HCT116 (cell line): ENCODE data around the gene CHRNB2. TPM values are rescaled to one million over a fixed set of nuclear protein-coding genes. Genes with fewer than 3 reads are reported as not detected.

Experiments
- ATAC-seq: fragments of 200-7000 bp; cut with Tn5 transposase; 2 replicates; pipeline ENCODE4 v1.9.1; 2020; ENCODE audit warnings: mild to moderate bottlenecking, moderate library complexity
- BruUV-seq: library from RNA; stranded (reverse); fragments of 400-500 nt; replicated peaks from 2 replicates; lab custom pipeline; 2021; lab: Mats Ljungman, UMichigan
- CTCF ChIA-PET: fragments of 300-600 bp; sonication (Branson Sonifier 250); formaldehyde crosslinking; loops from one replicate; lab custom pipeline; 2021; ENCODE audit warnings: antibody characterized with exemption; lab: Charles Lee
- POLR2A ChIA-PET: fragments of 300-600, 350-600 bp; sonication (Branson Sonifier 250); formaldehyde crosslinking; loops from one replicate; lab custom pipeline; 2021; ENCODE audit warnings: antibody characterized with exemption; lab: Charles Lee
- RAD21 ChIA-PET, 2 experiments: fragments of 300-600 bp; sonication (Branson Sonifier 250); formaldehyde crosslinking; loops; one replicate each; lab custom pipeline; 2023; ENCODE audit warnings: low total read pairs in 2 of 2; ENCODE audit not compliant: uncharacterized antibody in 2 of 2, unreplicated experiment in 2 of 2, low non-redundant PET in 1 of 2; lab: Charles Lee
- DNase-seq: peaks from one replicate; pipeline ENCODE4 v3.0.0-alpha.2; 2010; ENCODE audit warnings: low read depth, low spot score
- H2AFZ ChIP-seq: fragments of 200-600 bp; shearing (Covaris generic), sonication (generic); 2 replicates; pipeline ENCODE4 v1.6.1; 2017; ENCODE audit warnings: low read depth, mixed run types, mixed read lengths, antibody characterized with exemption, low read length; ENCODE audit not compliant: poor library complexity, severe bottlenecking
- H3K27ac ChIP-seq: 2 replicates; pipeline ENCODE4 v1.5.1; 2012; ENCODE audit warnings: low read depth, low read length
- H3K27me3 ChIP-seq: fragments of 200-600 bp; sonication (generic); 2 replicates; pipeline ENCODE4 v1.6.1; 2016; ENCODE audit warnings: mixed run types, low read length, mixed read lengths; ENCODE audit not compliant: insufficient read depth
- H3K36me3 ChIP-seq, 2 experiments: fragments of 200-500 bp in 1 of 2; fragments of 200-600 bp in 1 of 2; sonication (Bioruptor generic) in 1 of 2; sonication (generic) in 1 of 2; 2 replicates each; pipeline versions ENCODE4 v1.5.1 to v1.6.1; 2014 to 2016; ENCODE audit warnings: low read length in 2 of 2, inconsistent platforms in 1 of 2, mixed read lengths in 1 of 2, mixed run types in 1 of 2; ENCODE audit not compliant: insufficient read depth in 2 of 2, control insufficient read depth in 1 of 2
- H3K4me1 ChIP-seq, 2 experiments: fragments of 200-600 bp in 1 of 2; sonication (generic) in 1 of 2; 2 replicates each; pipeline versions ENCODE4 v1.5.1 to v1.6.1; 2012 to 2017; ENCODE audit warnings: low read length in 2 of 2, inconsistent platforms in 1 of 2, mild to moderate bottlenecking in 1 of 2, mixed read lengths in 1 of 2, mixed run types in 1 of 2, moderate library complexity in 1 of 2; ENCODE audit not compliant: insufficient read depth in 2 of 2, control insufficient read depth in 1 of 2
- H3K4me2 ChIP-seq: fragments of 200-600 bp; sonication (generic); 2 replicates; pipeline ENCODE4 v1.6.1; 2017; ENCODE audit warnings: mixed run types, low read length, mixed read lengths
- H3K4me3 ChIP-seq, 2 experiments: fragments of 200-600 bp in 1 of 2; sonication (generic) in 1 of 2; replicated peaks in 1 of 2; 2 replicates each; pipeline ENCODE4 v1.5.1; 2011 to 2016; ENCODE audit warnings: low read length in 2 of 2, control low read depth in 1 of 2, low read depth in 1 of 2, mild to moderate bottlenecking in 1 of 2, mixed read lengths in 1 of 2, mixed run types in 1 of 2
- H3K79me2 ChIP-seq: fragments of 200-600 bp; sonication (generic); 2 replicates; pipeline ENCODE4 v1.6.1; 2017; ENCODE audit warnings: mild to moderate bottlenecking, mixed run types, low read length, moderate library complexity, mixed read lengths; ENCODE audit not compliant: insufficient read depth
- H3K9ac ChIP-seq: fragments of 200-600 bp; sonication (generic); 2 replicates; pipeline ENCODE4 v1.6.1; 2016; ENCODE audit warnings: low read length, mixed read lengths
- H3K9me2 ChIP-seq: fragments of 200-600 bp; sonication (generic), shearing (Covaris generic); 2 replicates; pipeline ENCODE4 v1.6.1; 2017; ENCODE audit warnings: mixed run types, mild to moderate bottlenecking, moderate library complexity; ENCODE audit not compliant: insufficient read depth
- H3K9me3 ChIP-seq, 2 experiments: fragments of 200-500 bp in 1 of 2; fragments of 200-600 bp in 1 of 2; sonication (Bioruptor generic) in 1 of 2; sonication (generic) in 1 of 2; 2 replicates each; pipeline ENCODE4 v1.6.1; 2014 to 2017; ENCODE audit warnings: low read length in 2 of 2, mixed read lengths in 2 of 2, inconsistent platforms in 1 of 2, low read depth in 1 of 2, mild to moderate bottlenecking in 1 of 2, mixed run types in 1 of 2, moderate library complexity in 1 of 2; ENCODE audit not compliant: control insufficient read depth in 1 of 2, insufficient read depth in 1 of 2
- H4K20me1 ChIP-seq: fragments of 200-600 bp; sonication (generic), shearing (Covaris generic); 2 replicates; pipeline ENCODE4 v1.6.1; 2017; ENCODE audit warnings: mixed run types, mild to moderate bottlenecking, moderate library complexity; ENCODE audit not compliant: insufficient read depth
- CBX3 ChIP-seq: IDR thresholded peaks from 2 replicates; pipeline ENCODE4 v1.6.1; 2012; ENCODE audit warnings: low read depth
- CEBPB ChIP-seq: IDR thresholded peaks from 2 replicates; pipeline ENCODE4 v1.6.1; 2012; ENCODE audit warnings: low read depth
- EGR1 ChIP-seq: IDR thresholded peaks from 2 replicates; pipeline ENCODE4 v1.6.1; 2012; ENCODE audit warnings: low read depth
- ELF1 ChIP-seq: IDR thresholded peaks from 2 replicates; pipeline ENCODE4 v1.6.1; 2012; ENCODE audit warnings: low read depth, borderline replicate concordance
- EZH2 ChIP-seq: fragments of 200-600 bp; sonication (generic); IDR thresholded peaks from 2 replicates; pipeline ENCODE4 v1.6.1; 2017; ENCODE audit warnings: antibody characterized with exemption, mixed run types
- EZH2phosphoT487 ChIP-seq: fragments of 200-600 bp; IDR thresholded peaks from 2 replicates; pipeline ENCODE4 v1.6.1; 2018; ENCODE audit warnings: antibody characterized with exemption, borderline replicate concordance
- FOSL1 ChIP-seq: IDR thresholded peaks from 2 replicates; pipeline ENCODE4 v1.6.1; 2012; ENCODE audit warnings: low read depth
- JUND ChIP-seq: IDR thresholded peaks from 2 replicates; pipeline ENCODE4 v1.6.1; 2012
- POLR2A ChIP-seq: IDR thresholded peaks from 2 replicates; pipeline ENCODE4 v1.7.0; 2011; ENCODE audit warnings: borderline replicate concordance; ENCODE audit not compliant: insufficient read depth, insufficient read length; ENCODE audit errors: extremely low read depth
- RAD21 ChIP-seq: IDR thresholded peaks from 2 replicates; pipeline ENCODE4 v1.6.1; 2012; ENCODE audit warnings: low read depth, mild to moderate bottlenecking
- SIN3A ChIP-seq: IDR thresholded peaks from 2 replicates; pipeline ENCODE4 v1.6.1; 2012; ENCODE audit warnings: low read depth
- SP1 ChIP-seq: IDR thresholded peaks from 2 replicates; pipeline ENCODE4 v1.6.1; 2012; ENCODE audit warnings: low read depth
- TCF7L2 ChIP-seq: IDR thresholded peaks from 2 replicates; pipeline ENCODE4 v1.7.0; 2011; ENCODE audit warnings: borderline replicate concordance, inconsistent platforms; ENCODE audit not compliant: insufficient read depth, insufficient read length; ENCODE audit errors: extremely low read depth
- ZFX ChIP-seq: fragments of 450-650 bp; IDR thresholded peaks from 2 replicates; pipeline ENCODE4 v1.6.1; 2017
- ZNF274 ChIP-seq: fragments of 200-500 bp; sonication (Bioruptor generic); IDR thresholded peaks from 2 replicates; pipeline ENCODE4 v1.6.1; 2014; ENCODE audit warnings: mild to moderate bottlenecking, low read depth, low read length, inconsistent platforms
- intact Hi-C: fragments of 100-400 bp; cut with micrococcal nuclease; formaldehyde crosslinking; loops from 2 replicates; pipeline ENCODE4 v1.10.0; 2022
- total RNA-seq: library from RNA; stranded (reverse); gene quantifications from one replicate; pipeline ENCODE4 v1.2.1, GENCODE V29; 2021; ENCODE audit not compliant: unreplicated experiment
- TF ChIP-seq, protein P1 (sequence below): IDR thresholded peaks from 2 replicates; pipeline ENCODE4 v1.6.1; 2012; ENCODE audit warnings: low read depth
- TF ChIP-seq, protein P2 (sequence below): IDR thresholded peaks from 2 replicates; pipeline ENCODE4 v1.6.1; 2012
- TF ChIP-seq, protein P3 (sequence below): IDR thresholded peaks from 2 replicates; pipeline ENCODE4 v1.6.1; 2011; ENCODE audit warnings: mild to moderate bottlenecking, low read length, moderate library complexity; ENCODE audit not compliant: insufficient replicate concordance; ENCODE audit errors: extremely low read depth
- TF ChIP-seq, protein P4 (sequence below): IDR thresholded peaks from 2 replicates; pipeline ENCODE4 v1.6.1; 2012
- TF ChIP-seq, protein P5 (sequence below), 3 experiments: fragments of 200-600 bp in 1 of 3; sonication (generic) in 1 of 3; IDR thresholded peaks in 2 of 3; conservative IDR thresholded peaks in 1 of 3; 2 replicates each; pipeline ENCODE4 v1.5.1; 2012 to 2017; ENCODE audit warnings: low read depth in 2 of 3, low read length in 2 of 3, antibody characterized with exemption in 1 of 3, borderline replicate concordance in 1 of 3, control low read depth in 1 of 3, mild to moderate bottlenecking in 1 of 3, mixed read lengths in 1 of 3, mixed run types in 1 of 3, moderate library complexity in 1 of 3; ENCODE audit not compliant: insufficient read depth in 1 of 3

The CHRNB2 gene
- total RNA-seq, 1 experiment from 2014 or later = not detected

DNA sequence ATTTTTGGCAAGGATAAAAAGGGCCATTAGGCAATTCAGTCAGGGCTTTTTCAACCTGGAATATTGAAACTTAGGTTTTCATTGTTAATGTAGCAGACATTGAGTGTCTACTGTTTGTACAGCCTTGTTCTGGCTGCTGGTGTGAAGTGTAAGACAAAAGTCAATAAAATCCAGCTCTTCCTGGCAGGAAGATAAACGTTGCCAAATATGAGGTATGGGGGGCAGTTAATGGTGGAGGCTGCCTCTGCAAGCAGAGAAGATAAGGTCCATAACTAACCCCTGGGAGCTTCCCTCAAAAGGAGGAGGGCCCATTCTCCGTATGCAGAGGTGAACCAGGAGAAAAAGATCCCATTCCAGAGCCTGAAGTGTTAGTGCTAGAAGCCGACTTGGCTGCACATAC, 45.9 kb upstream of the CHRNB2 start:
- Histone ChIP-seq H3K9me2 (no peaks in the 10 kb centered on the region), H2AFZ (no peak overlapping the region), H3K4me3 (no peak overlapping the region), H3K27ac (no peak overlapping the region), H3K27me3 (no peaks in the 10 kb centered on the region), H3K9me3 (no peaks in the 10 kb centered on the region), H4K20me1 (no peaks in the 10 kb centered on the region), H3K9ac (no peak overlapping the region), H3K4me1 (no peaks in the 10 kb centered on the region), H3K79me2 (no peaks in the 10 kb centered on the region), H3K36me3 (no peaks in the 10 kb centered on the region), H3K4me2 (no peak overlapping the region)
- TF ChIP-seq POLR2A (no peak), EZH2phosphoT487 (no peak), JUND (no peak), ZFX (no peak), TCF7L2 (no peak), CBX3 (no peak), SP1 (no peak), ELF1 (no peak), EGR1 (no peak), EZH2 (no peak), FOSL1 (no peak), SIN3A (no peak), ZNF274 (no peak), RAD21 (no peak), CEBPB (no peak)
- TF ChIP-seq, protein P1, sequence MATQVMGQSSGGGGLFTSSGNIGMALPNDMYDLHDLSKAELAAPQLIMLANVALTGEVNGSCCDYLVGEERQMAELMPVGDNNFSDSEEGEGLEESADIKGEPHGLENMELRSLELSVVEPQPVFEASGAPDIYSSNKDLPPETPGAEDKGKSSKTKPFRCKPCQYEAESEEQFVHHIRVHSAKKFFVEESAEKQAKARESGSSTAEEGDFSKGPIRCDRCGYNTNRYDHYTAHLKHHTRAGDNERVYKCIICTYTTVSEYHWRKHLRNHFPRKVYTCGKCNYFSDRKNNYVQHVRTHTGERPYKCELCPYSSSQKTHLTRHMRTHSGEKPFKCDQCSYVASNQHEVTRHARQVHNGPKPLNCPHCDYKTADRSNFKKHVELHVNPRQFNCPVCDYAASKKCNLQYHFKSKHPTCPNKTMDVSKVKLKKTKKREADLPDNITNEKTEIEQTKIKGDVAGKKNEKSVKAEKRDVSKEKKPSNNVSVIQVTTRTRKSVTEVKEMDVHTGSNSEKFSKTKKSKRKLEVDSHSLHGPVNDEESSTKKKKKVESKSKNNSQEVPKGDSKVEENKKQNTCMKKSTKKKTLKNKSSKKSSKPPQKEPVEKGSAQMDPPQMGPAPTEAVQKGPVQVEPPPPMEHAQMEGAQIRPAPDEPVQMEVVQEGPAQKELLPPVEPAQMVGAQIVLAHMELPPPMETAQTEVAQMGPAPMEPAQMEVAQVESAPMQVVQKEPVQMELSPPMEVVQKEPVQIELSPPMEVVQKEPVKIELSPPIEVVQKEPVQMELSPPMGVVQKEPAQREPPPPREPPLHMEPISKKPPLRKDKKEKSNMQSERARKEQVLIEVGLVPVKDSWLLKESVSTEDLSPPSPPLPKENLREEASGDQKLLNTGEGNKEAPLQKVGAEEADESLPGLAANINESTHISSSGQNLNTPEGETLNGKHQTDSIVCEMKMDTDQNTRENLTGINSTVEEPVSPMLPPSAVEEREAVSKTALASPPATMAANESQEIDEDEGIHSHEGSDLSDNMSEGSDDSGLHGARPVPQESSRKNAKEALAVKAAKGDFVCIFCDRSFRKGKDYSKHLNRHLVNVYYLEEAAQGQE = no peak
- TF ChIP-seq, protein P2, sequence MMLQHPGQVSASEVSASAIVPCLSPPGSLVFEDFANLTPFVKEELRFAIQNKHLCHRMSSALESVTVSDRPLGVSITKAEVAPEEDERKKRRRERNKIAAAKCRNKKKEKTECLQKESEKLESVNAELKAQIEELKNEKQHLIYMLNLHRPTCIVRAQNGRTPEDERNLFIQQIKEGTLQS = no peak
- TF ChIP-seq, protein P3, sequence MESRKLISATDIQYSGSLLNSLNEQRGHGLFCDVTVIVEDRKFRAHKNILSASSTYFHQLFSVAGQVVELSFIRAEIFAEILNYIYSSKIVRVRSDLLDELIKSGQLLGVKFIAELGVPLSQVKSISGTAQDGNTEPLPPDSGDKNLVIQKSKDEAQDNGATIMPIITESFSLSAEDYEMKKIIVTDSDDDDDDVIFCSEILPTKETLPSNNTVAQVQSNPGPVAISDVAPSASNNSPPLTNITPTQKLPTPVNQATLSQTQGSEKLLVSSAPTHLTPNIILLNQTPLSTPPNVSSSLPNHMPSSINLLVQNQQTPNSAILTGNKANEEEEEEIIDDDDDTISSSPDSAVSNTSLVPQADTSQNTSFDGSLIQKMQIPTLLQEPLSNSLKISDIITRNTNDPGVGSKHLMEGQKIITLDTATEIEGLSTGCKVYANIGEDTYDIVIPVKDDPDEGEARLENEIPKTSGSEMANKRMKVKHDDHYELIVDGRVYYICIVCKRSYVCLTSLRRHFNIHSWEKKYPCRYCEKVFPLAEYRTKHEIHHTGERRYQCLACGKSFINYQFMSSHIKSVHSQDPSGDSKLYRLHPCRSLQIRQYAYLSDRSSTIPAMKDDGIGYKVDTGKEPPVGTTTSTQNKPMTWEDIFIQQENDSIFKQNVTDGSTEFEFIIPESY = no peak
- TF ChIP-seq, protein P4, sequence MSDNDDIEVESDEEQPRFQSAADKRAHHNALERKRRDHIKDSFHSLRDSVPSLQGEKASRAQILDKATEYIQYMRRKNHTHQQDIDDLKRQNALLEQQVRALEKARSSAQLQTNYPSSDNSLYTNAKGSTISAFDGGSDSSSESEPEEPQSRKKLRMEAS = no peak
- TF ChIP-seq, protein P5, sequence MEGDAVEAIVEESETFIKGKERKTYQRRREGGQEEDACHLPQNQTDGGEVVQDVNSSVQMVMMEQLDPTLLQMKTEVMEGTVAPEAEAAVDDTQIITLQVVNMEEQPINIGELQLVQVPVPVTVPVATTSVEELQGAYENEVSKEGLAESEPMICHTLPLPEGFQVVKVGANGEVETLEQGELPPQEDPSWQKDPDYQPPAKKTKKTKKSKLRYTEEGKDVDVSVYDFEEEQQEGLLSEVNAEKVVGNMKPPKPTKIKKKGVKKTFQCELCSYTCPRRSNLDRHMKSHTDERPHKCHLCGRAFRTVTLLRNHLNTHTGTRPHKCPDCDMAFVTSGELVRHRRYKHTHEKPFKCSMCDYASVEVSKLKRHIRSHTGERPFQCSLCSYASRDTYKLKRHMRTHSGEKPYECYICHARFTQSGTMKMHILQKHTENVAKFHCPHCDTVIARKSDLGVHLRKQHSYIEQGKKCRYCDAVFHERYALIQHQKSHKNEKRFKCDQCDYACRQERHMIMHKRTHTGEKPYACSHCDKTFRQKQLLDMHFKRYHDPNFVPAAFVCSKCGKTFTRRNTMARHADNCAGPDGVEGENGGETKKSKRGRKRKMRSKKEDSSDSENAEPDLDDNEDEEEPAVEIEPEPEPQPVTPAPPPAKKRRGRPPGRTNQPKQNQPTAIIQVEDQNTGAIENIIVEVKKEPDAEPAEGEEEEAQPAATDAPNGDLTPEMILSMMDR (IDR thresholded peaks at IDR 0.05 in 2 of 3, conservative IDR thresholded peaks at IDR 0.05 in 1 of 3; ENCODE audit: borderline replicate concordance in 1 of 3, insufficient read depth in 1 of 3, low read depth in 2 of 3, low read length in 2 of 3) = no peak
- intact Hi-C loops = no loop called here
- no peak for ATAC-seq
- ChIA-PET POLR2A (no interaction called here), RAD21 (no interaction called here), CTCF (no interaction called here)
- BruUV-seq = no TSS peak
- DNase-seq = no peak
